Liver (tissue), 3 donors: ENCODE data around the gene KCNT1.

Experiments
- CTCF ChIP-seq: fragments of 150-350 bp; IDR thresholded peaks from 2 replicates; pipeline ENCODE4 v1.5.1; 2017; ENCODE audit warnings: improper control_type of control experiment, low read depth, low read length; ENCODE audit not compliant: missing input control
- RAD21 ChIP-seq, 2 donors: IDR thresholded peaks; 2 replicates each; pipeline ENCODE4 v1.6.1; 2016; ENCODE audit warnings: antibody characterized with exemption in 2 of 2, mild to moderate bottlenecking in 2 of 2
- REST ChIP-seq: IDR thresholded peaks from 2 replicates; pipeline ENCODE4 v1.6.1; 2016; ENCODE audit warnings: antibody characterized with exemption, mild to moderate bottlenecking
- SP1 ChIP-seq: IDR thresholded peaks from 2 replicates; pipeline ENCODE4 v1.6.1; 2018; ENCODE audit warnings: antibody characterized with exemption, mild to moderate bottlenecking
- TAF1 ChIP-seq: conservative IDR thresholded peaks from 2 replicates; pipeline ENCODE4 v1.6.1; 2016; ENCODE audit warnings: antibody characterized with exemption, mild to moderate bottlenecking
- YY1 ChIP-seq: IDR thresholded peaks from 2 replicates; pipeline ENCODE4 v1.6.1; 2016; ENCODE audit warnings: antibody characterized with exemption, mild to moderate bottlenecking
- donor health status: healthy.
- donor health status: healthy.

GRCh38 chr9:135789838-135790291 lies 87.9 kb downstream of the KCNT1 start:
- no peak for TF ChIP-seq CTCF
- TF ChIP-seq SP1: no peak
- TF ChIP-seq TAF1: no peak
- no peak for TF ChIP-seq RAD21 (IDR thresholded peaks at IDR 0.05)
- no peak for TF ChIP-seq REST
- TF ChIP-seq YY1: no peak
